HG02571 (cell line): ENCODE measurements around the gene SPC24.
"Not testable (repeated sequence)": the region's sequence is repeated elsewhere in the genome, so short reads cannot be mapped to it uniquely, and the experiment has no call there.

Experiments used
- ATAC-seq: cut with Tn5 transposase; IDR thresholded peaks from one replicate; pipeline ENCODE4 v1.9.1; 2021; ENCODE audit warnings: mild to moderate bottlenecking, moderate library complexity; ENCODE audit not compliant: unreplicated experiment

The SPC24 gene

DNA sequence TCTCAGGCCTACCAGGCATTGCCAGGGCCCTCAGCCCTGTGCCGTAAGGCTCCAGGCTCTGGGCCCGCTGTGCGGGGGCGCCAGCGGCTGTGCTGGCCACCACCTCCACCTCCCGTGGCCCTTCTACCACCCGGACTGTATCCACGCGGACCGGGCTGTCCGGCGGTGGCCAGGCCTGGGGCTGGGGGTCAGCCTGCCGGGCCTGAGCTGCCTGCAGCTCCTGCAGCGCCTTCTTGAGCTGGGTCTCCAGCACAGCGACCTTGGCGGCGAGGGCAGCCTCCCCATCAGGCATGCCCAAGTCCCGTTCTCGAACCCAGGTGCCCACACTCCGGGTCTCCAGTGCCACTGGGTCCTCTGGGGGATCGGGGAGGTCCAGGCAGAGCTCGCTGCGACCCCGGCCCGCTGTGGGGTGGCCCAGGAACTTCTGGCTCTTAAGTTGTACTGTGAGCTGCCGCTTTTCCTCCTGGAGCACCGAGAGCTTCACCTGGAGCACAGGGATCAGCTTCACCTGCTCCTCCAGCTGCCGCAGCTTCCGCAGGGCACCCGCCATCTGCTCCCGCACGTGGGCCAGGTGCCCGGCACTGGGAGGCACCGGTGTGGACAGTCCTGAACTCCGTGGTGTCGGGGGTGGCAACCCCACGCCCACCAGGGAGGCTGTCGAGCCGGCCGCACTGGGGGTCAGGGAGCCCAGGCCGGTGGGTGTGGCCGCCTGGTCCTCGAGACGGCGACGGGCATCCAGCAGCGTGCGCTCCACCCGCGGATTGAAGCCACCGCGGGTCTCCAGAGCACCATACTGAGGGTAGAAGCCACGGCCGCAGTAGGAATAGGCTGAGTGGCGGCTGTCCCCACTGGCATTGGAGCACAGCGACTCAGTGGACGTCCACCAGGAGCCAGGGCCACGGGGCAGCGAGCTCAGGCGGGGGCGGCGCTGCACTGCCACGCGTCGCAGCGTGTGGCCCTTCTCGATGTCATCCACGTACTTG lies 37.7 kb upstream of the SPC24 start:
- no peak for ATAC-seq

DNA sequence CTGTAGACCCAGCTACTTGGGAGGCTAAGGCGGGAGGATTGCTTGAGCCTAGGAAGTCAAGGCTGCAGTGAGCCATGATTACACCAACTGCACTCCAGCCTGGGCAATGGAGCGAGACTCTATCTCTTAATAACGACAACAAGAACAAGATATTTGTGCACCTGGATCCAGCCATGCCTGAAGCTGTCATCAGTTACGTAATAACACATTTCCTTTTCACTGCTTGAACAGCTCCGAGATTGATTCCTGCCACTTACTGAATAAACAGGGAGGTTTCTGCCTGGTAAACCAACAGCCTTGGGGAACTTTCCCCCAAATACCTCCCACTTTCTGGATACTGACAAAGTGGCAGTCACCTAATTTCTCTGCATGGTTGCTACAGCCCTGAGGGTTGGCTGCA lies 36.4 kb upstream of the SPC24 start:
- ATAC-seq = no peak

DNA sequence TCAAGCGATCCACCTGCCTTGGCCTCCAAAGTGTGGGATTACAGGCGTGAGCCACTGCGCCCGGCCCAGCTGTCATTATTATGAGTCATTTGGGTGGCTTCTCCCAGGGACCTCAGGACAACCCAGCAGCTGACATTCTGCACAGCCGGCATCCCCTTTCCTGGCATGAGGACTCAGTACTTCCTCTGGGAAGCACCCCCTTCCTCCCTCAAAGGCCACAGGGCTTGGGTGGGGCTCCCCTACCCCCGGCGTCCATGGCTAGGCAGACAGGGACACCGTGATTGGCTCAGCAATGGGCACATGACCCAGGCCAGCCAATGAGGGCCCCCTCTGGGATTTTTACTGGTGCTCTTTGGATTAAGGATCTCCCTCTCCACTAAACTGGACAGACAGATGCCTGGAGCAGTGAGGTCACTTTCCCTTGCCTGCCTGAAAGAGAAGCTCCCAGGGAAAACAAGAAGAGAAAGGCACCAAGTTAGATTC lies 35.7 kb upstream of the SPC24 start:
- no peak for ATAC-seq

DNA sequence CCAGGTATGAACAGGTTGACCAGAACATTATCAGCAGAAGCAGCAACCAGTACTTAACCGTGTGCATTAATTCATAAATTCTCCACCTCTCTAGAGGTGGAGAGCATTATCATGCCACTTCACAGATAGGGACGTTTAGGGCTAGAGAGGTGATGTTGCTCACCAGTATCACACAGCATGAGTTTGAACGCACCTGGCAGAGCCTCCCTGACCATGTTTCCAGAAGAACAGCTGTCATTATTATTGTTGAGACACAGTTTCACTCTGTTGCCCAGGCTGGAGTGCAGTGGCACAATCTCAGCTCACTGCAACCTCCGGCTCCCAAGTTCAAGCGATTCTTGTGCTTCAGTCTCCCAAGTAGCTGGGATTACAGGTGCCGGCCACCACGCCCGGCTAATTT lies 34.9 kb upstream of the SPC24 start:
- ATAC-seq = no peak

DNA sequence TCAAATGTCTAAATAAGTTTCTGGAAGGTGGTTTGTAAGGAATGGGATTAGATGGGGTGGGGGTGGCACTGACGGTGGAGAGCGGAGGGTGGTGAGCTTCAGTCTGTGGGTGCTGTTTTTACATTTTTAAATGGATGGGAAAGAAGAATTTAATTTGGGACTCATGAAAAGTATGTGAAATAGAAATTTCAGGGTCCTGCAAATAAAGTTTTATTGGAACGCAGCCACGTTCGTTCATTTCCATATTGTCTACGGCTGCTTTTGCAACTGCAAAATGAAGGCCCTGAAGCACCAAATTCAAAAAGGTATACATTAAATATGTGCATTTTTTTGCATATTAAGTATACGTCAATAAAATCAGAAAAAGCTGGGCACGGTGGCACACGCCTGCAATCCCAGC lies 31.9 kb upstream of the SPC24 start:
- ATAC-seq = no peak

DNA sequence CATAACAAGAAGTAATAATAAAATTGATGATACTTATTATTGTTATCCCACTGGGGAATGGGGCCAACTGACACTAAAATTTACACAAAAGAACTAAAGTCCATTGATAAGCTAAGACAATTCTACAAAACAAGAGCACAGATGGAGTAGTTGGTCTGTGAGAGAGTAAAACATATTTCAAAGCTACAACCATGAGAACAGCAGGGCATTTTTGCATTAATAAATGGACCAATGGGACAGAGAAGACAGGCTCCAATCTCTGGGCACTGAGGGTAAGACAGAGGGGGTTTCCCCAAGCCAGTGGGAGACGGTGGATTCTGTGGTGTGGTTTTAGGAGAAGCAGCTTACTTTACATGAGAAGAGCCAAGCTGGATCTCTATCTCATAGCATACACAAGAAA lies 27.4 kb upstream of the SPC24 start:
- ATAC-seq = no peak

DNA sequence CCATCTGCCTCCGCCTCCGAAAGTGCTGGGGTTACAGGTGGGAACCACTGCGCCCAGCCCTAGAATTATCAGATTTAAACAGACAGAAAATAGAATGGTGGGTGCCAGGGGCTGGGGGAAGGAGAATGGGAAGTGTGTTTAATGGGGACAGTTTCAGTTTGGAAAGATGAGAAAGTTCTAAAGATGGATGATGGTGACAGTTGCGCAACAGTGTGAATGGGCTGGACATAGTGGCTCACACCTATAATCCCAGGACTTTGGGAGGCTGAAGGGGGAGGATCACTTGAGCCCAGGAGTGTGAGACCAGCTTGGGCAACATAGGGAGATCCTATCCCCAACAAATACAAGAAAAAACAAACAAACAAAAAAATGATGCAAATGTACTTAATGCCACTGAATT lies 25.9 kb upstream of the SPC24 start:
- ATAC-seq = no peak

DNA sequence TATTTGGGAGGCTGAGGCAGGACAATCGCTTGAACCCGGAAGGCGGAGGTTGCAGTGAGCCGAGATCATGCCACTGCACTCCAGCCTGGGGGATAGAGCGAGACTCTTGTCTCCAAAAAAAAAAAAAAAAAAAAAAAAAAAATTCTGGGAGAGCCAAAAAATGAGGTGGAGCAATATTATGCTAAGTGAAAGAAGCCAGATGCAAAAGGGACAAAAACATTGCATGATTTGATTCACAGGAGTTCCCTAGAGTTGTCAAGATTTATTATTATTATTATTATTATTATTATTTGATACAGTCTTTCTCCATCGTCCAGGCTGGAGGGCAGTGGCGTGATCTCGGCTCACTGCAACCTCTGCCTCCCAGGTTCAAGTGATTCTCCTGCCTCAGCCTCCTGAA lies 25.4 kb upstream of the SPC24 start:
- not testable (repeated sequence) for ATAC-seq

DNA sequence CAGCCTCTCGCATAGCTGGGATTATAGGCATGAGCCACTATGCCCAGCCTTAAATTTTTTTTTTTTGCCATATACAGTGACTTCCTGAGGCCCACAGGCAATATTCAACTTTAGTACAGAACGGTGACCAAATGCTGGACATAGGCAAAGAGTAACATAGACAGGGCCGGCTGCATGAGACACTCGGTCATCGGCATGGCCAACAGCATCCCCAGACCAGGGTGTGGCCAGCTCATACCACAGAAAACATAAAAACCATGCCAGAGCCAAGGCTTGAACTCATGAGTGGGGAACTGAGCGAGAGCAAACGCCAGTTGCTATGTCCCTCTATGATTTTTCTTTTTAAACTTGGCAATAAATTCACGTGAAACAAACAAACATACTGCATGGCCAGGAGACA lies 24.8 kb upstream of the SPC24 start:
- ATAC-seq = no peak

DNA sequence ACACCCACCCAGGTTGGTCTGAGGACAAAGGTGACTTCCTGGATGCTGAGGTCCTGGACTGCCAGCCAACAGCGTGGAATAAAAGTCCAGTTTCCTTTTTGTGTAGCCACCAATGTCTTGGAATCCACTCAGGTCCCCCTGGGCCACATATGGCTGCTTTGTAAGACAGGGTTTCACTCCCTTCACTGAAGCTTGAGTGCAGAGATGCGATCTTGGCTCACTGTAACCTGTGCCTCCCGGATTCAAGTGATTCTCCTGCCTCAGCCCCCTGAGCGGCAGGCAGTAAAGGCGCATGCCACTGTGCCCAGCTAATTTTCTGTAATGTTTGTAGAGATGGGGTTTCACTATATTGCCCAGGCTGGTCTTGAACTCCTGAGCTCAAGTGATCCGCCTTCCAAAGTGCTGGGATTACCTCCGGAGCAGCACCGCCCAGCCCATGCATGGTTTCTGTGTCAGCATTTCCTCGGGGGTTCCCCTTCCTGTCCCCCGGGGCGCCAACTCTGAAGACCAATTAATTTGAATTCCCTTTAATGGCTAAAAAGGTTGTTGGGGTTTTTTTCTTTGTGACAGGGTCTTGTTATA lies 24.2 kb upstream of the SPC24 start:
- ATAC-seq = no peak

DNA sequence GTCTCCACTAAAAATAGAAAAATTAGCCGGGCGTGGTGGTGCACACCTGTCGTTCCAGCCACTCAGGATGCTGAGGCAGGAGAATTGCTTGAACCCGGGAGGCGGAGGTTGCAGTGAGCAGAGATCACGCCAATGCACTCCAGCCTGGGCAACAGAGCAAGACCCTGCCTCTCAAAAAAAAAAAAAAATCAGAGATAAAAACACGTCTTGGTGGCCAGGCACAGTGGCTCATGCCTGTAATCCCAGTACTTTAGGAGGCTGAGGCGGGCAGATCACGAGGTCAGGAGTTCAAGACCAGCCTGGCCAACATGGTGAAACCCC lies 23.5 kb upstream of the SPC24 start:
- ATAC-seq = not testable (repeated sequence)

DNA sequence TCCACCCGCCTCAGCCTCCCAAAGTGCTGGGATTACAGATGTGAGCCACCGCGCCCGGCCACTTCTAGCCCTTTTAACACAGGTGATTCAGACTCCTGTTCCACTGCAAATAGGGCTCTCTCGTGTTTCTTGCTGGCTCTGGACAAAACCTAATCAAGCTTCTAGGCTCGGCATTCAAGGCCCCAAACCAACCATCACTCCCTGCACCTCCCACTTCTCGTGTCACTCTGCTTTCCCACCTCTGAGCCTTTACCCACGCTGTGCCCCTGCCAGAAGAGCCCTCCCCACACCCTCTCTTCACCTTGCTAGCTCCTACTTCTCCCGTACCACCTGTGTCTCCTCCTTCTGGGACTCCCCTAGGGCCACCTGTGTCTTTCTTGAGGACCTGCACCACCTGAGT lies 22.0 kb upstream of the SPC24 start:
- no peak for ATAC-seq

DNA sequence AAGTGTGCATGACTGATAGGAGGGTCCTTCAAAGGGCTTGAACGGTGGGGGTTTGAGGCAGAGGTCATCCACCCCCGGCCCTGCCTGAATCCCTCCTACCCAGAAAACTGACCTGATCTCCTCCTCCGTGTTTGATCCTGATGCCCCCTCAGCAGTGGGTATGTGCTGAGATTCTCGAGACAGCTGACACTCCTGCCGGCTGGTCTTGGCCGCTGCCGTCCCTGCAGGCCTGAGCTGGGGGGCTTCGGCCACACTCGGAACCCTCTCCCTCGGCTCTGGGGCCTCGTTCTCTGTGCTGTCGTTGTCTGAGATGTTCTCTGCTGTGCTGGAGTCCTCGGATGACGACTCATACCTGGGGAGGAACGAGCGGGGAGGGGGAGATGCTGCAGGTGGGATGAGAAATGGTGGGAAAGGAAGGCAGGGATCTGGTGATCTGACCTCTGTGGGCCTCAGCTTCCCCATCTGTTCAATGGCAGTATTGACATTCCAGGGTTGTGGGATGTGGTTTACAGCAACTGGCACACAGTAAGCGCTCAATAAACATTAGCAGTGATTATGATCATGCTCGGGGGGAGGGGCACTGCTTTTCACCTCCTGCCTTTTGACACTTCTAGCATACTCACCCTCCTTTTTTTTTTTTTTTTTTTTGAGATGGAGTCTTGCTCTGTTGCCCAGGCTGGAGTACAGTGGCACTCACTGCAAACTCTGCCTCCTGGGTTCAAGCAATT lies 21.0 kb upstream of the SPC24 start:
- no peak for ATAC-seq

DNA sequence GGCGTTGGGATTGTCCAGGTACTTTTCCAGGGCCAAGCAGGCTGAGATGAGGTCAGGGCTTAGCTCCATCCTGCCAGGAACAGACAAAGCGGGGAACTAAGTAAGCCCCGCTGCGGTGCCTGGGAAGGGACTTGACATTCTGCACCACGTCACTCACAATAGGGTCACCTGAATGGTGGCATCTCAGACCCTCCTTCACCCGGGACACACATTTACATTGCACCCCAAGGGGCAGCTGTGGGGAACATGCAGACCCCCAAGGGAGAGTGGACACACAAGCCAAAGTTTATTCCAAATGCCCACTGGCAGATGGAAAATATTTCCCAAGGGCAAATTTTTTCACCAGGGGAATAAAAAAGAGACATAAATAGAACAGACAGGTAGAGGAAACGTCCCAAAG lies 20.3 kb upstream of the SPC24 start:
- no peak for ATAC-seq

DNA sequence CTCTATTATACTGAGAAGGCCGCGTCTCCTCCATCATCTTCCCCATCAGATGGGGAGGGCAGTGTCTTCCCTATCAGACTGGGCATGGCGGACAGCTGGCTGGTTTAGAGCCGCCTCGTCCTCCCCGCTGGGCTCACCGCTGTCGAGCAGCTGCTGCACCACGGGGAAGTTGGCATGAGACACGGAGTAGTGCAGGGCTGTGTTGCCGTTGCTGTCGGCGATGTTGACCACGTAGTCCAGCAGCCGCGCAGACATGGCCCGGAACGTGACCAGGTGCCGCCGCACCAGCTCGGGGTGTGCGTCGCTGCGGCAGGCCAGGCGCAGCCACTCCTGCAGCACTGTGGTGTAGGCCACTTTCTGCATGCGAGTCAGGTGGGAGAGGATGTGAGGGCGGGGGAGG lies 18.8 kb upstream of the SPC24 start:
- no peak for ATAC-seq

DNA sequence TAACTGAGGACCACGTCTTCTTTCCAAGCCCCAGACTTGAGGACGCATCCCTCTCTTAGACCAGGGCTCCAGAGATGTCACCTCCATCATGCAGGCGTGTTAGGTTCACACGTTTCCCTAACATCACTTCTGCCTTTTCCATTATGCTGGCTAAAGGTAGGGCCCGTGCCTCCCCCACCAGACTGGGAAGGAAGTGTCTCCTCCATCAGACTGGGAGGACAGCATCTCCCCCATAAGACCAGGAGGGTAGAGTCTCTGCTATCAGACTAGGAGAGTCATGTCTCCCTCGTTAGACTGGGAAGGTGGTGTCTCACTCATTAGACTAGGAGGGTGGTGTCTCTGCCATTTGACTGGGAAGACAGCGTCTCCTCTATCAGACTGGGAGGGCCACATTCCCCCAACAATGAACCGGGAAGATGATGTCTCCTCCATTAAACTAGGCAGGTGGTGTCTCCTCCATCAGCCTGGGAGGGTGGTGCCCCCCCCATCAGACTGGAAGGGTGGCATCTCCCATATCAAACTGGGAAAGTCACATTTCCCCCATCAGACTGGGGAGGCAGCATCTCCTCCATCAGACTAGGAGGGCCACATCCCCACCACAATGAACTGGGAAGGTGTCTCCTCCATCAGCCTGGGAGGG lies 18.1 kb upstream of the SPC24 start:
- no peak for ATAC-seq

DNA sequence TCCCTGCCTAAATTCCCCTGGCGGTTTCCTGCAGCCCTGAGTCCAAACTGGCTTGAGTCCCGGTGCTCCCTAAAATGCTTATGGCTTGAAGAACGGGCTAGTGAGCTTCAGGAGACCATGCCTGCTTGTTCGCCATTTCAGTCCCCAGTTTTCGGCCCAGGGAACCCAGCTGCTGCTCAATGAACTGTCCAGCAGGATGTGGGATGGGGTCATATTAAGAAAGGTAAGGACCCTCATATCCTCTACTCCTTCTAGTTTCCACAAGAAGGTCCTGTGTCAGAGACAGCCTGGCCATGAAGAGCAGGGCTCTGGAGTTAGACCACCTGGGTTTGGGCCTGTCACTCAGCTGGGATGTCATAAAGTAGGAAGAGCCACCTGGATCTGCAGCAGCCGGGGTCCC lies 17.0 kb upstream of the SPC24 start:
- ATAC-seq = no peak

DNA sequence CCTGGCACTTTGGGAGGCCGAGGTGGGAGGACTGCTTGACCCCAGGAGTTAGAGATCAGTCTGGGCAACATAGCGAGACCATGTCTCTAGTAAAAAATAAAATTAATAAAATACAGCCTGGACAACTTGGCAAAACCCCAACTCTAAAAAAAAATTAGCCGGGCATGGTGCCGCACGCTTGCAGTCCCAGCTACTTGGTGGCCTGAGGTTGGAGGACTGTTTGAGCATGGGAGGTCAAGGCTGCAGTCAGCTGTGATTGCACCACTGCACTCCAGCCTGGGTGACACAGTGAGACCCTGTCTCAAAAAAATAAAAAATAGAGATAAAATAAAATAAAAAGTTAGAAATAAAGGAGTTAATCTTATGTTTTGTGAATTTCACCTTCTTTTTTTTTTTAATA lies 15.6 kb upstream of the SPC24 start:
- ATAC-seq = no peak

DNA sequence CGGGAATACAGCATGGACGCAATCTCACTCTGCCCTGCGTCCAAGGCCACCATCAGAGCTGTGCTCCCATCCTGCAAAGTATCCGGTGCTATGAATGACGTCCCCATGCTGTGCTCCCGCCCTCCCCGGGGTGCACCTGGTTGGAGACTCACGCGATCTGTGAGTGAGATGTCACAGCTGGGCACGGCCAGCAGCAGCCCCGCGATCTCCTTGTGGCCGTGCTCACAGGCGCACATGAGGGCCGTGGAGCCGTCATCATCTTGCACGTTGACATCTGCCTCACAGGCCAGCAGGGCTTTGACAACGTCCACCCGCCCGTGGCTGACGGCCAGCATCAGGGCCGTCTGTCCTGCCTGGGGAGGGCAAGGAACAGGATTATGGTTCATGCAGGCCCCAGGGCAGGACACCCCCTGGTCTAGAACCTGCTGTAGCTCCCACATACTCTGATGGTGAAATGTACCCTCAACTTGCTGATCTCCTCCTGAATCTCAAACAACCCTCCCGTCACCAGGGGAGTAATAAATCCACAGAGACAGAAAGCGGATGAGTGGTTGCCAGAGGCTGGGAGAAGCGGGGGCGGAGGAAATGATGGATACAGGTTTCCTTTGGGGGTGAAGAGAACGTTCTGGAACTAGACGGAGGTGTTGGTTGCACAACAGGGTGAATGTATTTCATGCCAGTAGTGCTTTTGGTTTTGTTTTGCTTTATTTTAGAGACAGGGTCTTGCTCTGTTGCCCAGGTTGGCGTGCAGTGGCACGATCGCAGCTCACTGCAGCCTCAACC lies 14.5 kb upstream of the SPC24 start:
- ATAC-seq = no peak

DNA sequence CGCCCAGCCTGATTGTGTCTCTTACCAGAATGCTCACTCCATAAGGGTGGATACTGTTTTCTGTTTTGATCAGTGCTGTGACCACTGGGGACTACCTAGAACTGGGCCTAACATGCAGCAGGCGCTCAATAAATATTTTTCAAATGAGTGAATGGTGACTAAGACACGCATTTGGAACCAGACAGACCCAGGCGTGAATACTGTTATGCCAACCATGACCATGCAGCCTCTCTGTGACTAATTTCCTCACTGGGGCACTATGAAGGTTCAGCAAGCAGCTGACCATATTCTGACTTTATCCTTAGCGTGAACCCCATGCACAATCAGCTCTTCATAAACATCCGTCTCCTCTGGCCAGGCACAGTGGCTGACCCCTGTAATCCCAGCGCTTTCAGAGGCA lies 13.0 kb upstream of the SPC24 start:
- no peak for ATAC-seq
